ENCODE data around the gene HSD17B14. TPM values are rescaled to one million over a fixed set of nuclear protein-coding genes. Genes with fewer than 3 reads are reported as not detected.
A peak's percentile ranks its signal among the peaks of the same experiment; 100 is the strongest.

The HSD17B14 gene
- total and polyA plus RNA-seq, 2 of the 13 experiments (the other 11 are each of a cell fraction or from before 2014, with no cell fraction given) = 0.58 to 1.2 TPM

DNA sequence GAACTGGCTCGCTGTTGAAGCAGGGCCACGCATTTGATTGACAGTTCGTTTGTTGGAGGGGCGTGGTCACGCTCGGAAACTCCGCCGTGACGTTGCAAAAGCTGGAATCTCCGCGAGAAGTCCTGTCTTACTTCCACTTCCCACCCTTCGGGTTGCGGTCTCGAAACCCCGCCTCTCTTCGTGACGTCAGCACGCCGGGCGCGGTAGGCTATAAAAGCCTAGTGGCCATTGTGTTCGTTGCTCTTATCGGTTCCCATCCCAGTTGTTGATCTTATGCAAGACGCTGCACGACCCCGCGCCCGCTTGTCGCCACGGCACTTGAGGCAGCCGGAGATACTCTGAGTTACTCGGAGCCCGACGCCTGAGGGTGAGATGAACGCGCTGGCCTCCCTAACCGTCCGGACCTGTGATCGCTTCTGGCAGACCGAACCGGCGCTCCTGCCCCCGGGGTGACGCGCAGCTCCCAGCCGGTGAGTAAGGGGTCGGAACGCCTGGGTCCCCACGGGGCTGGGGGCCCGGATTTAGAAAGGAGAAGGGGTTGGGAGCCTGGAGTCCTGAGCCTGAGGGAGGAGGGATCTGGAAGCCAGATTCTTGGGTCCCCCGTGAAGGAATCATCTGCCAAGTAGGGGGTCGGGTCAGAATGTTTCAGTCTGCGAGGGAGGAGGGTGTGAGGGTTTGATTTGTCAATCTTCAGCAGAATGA, 36.0 kb upstream of the HSD17B14 start, which contains the start of gene PPP1R15A (continued):
- no peak for TF ChIP-seq HNF1A (IDR thresholded peaks at IDR 0.05; ENCODE audit: low read depth)
- peak; percentile 39; the same call in 1 of the 2 replicates for TF ChIP-seq HNF1A (CRISPR knock-in tag; IDR thresholded peaks at IDR 0.05; ENCODE audit: borderline replicate concordance)
- TF ChIP-seq MBD4 (IDR thresholded peaks at IDR 0.05; ENCODE audit: borderline replicate concordance, low read length) = no peak
- TF ChIP-seq TBX2 (CRISPR knock-in tag; IDR thresholded peaks at IDR 0.05; ENCODE audit: borderline replicate concordance) = peak; percentile 72
- no peak for TF ChIP-seq ZNF629 (CRISPR knock-in tag; conservative IDR thresholded peaks at IDR 0.05)
- no peak for TF ChIP-seq ZNF792 (CRISPR knock-in tag; IDR thresholded peaks at IDR 0.05)
- peak; percentile 75 for TF ChIP-seq ZNF563 (CRISPR knock-in tag; IDR thresholded peaks at IDR 0.05)
- TF ChIP-seq NFKBIZ (CRISPR knock-in tag; IDR thresholded peaks at IDR 0.05) = no peak
- no peak for TF ChIP-seq CBX1 (IDR thresholded peaks at IDR 0.05; ENCODE audit: low read depth)
- TF ChIP-seq ZSCAN9 (CRISPR knock-in tag; IDR thresholded peaks at IDR 0.05; ENCODE audit: borderline replicate concordance) = no peak; the same call in 1 of the 2 replicates
- TF ChIP-seq IKZF4 (CRISPR knock-in tag; IDR thresholded peaks at IDR 0.05; ENCODE audit: borderline replicate concordance, low read depth, not compliant biosample characterization) = peak; percentile 77
- TF ChIP-seq RBAK (CRISPR knock-in tag; IDR thresholded peaks at IDR 0.05) = no peak
- TF ChIP-seq ZNF354B (CRISPR knock-in tag; IDR thresholded peaks at IDR 0.05) = no peak
- TF ChIP-seq MEF2D (CRISPR knock-in tag; IDR thresholded peaks at IDR 0.05) = peak; percentile 60; the same call in 1 of the 2 replicates
- TF ChIP-seq ZKSCAN1 (IDR thresholded peaks at IDR 0.05; ENCODE audit: low read length) = no peak
- TF ChIP-seq, protein P1, sequence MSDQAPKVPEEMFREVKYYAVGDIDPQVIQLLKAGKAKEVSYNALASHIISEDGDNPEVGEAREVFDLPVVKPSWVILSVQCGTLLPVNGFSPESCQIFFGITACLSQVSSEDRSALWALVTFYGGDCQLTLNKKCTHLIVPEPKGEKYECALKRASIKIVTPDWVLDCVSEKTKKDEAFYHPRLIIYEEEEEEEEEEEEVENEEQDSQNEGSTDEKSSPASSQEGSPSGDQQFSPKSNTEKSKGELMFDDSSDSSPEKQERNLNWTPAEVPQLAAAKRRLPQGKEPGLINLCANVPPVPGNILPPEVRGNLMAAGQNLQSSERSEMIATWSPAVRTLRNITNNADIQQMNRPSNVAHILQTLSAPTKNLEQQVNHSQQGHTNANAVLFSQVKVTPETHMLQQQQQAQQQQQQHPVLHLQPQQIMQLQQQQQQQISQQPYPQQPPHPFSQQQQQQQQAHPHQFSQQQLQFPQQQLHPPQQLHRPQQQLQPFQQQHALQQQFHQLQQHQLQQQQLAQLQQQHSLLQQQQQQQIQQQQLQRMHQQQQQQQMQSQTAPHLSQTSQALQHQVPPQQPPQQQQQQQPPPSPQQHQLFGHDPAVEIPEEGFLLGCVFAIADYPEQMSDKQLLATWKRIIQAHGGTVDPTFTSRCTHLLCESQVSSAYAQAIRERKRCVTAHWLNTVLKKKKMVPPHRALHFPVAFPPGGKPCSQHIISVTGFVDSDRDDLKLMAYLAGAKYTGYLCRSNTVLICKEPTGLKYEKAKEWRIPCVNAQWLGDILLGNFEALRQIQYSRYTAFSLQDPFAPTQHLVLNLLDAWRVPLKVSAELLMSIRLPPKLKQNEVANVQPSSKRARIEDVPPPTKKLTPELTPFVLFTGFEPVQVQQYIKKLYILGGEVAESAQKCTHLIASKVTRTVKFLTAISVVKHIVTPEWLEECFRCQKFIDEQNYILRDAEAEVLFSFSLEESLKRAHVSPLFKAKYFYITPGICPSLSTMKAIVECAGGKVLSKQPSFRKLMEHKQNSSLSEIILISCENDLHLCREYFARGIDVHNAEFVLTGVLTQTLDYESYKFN (CRISPR knock-in tag; conservative IDR thresholded peaks at IDR 0.05) = peak; percentile 32; the same call in 1 of the 2 replicates
- no peak for TF ChIP-seq E2F5 (CRISPR knock-in tag; conservative IDR thresholded peaks at IDR 0.05)
- peak; percentile 79 for TF ChIP-seq PHF5A (CRISPR knock-in tag; IDR thresholded peaks at IDR 0.05; ENCODE audit: low read depth, unreplicated experiment)
- TF ChIP-seq HDAC2 (CRISPR knock-in tag; IDR thresholded peaks at IDR 0.05) = no peak
- TF ChIP-seq ZBTB42 (CRISPR knock-in tag; IDR thresholded peaks at IDR 0.05) = peak; percentile 56; the same call in 1 of the 2 replicates
- no peak for TF ChIP-seq NKX3-1 (CRISPR knock-in tag; IDR thresholded peaks at IDR 0.05)
- no peak for TF ChIP-seq RAD51 (IDR thresholded peaks at IDR 0.05; ENCODE audit: borderline replicate concordance)

Data from HepG2 (cell line).